ENCODE data around the gene TBCE.

- TF ChIP-seq CTCF (IDR thresholded peaks at IDR 0.05; ENCODE audit: poor library complexity, severe bottlenecking): no peak
- TF ChIP-seq, protein P1, sequence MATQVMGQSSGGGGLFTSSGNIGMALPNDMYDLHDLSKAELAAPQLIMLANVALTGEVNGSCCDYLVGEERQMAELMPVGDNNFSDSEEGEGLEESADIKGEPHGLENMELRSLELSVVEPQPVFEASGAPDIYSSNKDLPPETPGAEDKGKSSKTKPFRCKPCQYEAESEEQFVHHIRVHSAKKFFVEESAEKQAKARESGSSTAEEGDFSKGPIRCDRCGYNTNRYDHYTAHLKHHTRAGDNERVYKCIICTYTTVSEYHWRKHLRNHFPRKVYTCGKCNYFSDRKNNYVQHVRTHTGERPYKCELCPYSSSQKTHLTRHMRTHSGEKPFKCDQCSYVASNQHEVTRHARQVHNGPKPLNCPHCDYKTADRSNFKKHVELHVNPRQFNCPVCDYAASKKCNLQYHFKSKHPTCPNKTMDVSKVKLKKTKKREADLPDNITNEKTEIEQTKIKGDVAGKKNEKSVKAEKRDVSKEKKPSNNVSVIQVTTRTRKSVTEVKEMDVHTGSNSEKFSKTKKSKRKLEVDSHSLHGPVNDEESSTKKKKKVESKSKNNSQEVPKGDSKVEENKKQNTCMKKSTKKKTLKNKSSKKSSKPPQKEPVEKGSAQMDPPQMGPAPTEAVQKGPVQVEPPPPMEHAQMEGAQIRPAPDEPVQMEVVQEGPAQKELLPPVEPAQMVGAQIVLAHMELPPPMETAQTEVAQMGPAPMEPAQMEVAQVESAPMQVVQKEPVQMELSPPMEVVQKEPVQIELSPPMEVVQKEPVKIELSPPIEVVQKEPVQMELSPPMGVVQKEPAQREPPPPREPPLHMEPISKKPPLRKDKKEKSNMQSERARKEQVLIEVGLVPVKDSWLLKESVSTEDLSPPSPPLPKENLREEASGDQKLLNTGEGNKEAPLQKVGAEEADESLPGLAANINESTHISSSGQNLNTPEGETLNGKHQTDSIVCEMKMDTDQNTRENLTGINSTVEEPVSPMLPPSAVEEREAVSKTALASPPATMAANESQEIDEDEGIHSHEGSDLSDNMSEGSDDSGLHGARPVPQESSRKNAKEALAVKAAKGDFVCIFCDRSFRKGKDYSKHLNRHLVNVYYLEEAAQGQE (IDR thresholded peaks at IDR 0.05; ENCODE audit: borderline replicate concordance): no peak
- TF ChIP-seq RAD21 (conservative IDR thresholded peaks at IDR 0.05): no peak
- no peak for TF ChIP-seq POLR2AphosphoS5 (IDR thresholded peaks at IDR 0.05)
- TF ChIP-seq EP300 (conservative IDR thresholded peaks at IDR 0.05; ENCODE audit: poor library complexity, severe bottlenecking): no peak
Measured at GRCh38 chr1:235325854-235326253, 41.4 kb upstream of the TBCE start.

Data from neural cell (in vitro differentiated cells).